NCI-H526 treated with DMSO at 0.1 percent for 48 hours (cell line): ENCODE results near the gene ACSBG1.

Experiments used
- DNase-seq: peaks from one replicate; lab custom pipeline; 2025; lab: John Stamatoyannopoulos, UW

Gene ACSBG1

DNA sequence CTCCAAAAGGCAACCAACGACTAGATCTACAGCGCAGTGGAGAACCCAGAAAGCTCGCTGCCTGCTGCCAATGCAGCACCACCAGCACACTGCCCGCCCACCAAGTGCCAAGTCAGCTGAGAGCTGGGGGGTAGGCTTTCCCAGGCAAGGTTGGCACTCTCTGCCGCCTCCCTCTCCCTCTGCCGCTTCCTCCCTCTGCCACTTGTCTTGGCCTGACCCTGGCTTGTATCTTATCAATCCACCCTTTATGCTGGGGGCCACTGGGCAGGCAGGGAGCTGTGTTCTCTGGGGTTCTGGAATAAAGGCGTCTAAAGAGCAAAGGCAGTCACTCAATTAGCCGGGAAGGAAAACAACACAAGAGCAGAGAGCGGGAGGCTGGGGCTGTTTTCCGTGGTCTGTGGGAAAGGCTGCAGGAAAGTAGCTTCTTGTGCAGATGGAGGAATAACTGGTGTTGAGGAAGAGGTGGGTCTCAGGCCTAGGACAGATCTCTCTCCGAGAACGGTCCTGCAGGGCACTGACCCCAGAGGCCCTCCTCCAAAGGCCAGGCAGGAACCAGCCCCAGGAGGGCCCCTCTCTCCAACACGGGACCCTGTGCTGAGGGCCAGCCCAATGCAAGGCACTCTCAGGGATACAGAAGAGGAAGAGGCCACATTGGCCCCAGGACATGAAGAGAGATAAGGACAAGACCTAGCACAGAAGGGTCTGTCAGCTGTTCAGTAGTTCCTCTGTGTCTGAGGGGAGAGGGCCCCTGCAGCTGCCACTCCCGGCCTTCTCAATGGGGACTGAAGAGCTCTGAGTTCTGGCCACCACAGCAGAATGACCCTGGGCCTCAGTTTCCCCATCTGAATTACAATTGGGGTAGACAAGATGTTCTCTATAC lies 30.8 kb downstream of the ACSBG1 start:
- DNase-seq: no peak

DNA sequence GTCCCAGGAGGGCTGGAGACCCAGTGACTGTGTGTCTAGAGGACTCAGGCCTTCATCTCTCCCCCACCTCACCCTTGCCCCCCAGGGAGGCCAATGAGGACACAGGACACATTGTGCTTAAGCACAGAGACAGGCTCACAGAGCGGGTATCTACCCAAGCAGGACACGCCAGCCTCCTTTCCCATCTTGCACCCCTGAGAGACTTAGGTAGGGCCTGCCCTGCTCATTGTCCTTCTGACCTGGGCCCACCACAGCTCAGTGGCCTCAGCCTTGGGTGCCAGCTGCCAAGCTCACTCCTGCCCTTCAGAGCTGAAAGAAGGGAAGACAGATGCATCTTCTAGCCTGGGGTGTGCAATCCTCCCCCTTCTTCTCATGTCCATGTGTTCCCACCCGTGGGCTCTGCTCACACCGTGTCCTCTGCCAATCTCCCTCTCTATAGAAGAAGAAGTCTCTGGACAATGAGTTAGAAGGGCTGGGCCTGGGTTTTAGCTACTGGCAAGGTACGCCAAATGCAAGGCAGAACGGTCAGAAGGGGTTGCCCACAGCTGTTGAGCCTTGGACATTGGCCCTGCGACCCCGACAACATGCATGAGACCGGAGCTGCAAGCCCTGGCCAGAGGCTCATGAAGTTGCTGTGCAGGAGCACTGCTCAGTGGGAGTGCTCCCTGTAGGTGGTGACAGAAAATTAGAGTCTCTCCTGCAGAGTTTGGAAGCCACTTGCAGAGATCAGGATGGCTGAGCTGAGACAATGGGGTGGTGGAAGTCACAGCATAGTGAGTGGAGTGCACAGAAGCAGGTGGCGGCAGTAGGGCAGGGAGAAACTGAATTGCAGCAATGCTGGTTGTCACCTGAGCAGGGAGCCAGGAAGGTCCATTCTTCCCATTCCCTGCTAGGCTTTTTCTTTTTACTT lies 32.8 kb downstream of the ACSBG1 start:
- no peak for DNase-seq

DNA sequence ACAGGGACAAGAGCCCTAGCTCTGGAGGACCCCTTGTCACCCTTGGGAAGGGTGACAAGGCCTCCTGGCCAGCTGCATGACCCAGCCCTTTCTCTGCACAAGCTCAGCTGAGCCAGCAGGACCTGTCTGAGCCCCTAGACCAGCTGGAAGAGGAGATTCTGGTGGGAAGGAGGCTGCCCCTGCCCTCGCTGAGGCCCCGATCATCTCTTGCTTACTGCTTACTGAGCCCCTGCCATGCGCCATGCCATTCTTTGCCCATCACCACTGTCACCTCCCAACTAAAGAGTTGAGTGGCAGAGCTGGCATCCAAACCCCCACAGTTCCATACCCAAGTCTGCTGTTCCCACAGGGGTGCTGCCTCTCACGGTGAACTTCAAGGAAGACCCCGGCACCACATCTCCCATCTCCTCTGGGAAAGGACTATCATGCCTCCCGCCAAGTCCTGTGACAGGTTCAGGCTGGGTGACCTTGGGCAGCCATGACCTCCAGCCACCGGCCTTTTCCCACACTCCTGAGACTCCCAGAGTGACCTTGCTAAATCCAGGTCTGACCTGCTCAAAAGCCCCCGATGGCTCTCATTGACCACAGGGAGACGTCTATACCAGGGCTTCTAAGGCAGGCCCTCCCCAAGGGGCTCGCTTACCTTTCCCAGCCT lies 34.0 kb downstream of the ACSBG1 start:
- no peak for DNase-seq

DNA sequence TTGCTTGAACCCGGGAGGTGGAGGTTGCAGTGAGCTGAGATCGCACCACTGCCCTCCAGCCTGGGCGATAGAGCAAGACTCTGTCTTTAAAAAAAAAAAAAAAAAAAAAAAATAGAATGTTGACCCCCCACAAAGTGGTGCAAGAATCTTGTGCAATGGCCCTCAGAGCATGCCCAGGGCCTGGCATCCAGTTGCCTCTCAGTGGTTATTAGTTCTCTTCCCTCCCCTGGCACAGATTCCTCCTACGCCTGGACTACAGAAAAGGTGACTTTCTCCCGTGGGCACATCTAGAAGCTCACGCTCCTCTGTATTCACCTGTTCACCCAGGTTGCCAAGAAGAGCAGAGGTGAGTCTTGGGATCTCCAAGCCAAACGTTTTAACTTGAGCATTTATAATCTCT lies 36.7 kb downstream of the ACSBG1 start:
- no peak for DNase-seq

DNA sequence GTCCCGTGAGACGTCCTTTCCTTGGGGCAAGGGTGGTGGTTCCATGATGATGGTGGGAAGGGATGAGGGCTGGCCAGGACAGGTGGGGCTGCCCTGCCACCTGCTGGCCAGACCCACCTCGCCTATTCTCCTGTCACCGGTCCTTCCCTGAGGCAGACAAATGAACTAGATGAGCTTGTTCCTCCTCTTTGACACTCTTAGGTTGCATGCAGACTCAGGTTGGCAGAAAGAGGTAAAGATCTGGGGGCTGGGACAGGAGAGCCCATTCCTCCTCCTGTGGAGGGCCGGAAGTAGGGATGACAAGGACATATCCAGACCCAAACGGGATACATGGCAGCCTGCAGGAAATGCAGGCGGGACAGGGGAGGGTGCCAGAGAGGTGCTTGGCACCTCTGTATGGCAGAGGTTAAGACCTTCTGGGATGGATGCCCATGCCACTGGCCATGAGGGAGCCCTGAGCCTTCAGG lies 38.6 kb downstream of the ACSBG1 start:
- peak; percentile 53 for DNase-seq

DNA sequence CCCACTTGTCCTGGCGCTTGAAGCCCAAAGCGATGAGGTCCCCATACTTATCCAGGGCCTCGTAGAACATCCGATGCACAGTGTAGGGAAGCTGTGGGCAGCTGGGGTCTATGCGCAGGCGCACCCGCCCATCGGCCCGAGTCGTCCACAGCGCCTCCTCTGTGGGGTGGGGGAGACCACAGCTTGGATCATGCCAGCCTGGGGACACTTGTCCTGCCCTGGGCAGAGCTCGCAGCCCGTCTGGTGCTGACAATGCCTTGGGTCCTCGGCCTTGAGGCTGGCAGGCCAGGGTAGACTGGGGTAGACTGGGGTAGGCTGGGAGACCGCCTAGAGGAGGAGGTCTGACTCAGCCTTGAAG lies 39.8 kb downstream of the ACSBG1 start:
- no peak for DNase-seq

DNA sequence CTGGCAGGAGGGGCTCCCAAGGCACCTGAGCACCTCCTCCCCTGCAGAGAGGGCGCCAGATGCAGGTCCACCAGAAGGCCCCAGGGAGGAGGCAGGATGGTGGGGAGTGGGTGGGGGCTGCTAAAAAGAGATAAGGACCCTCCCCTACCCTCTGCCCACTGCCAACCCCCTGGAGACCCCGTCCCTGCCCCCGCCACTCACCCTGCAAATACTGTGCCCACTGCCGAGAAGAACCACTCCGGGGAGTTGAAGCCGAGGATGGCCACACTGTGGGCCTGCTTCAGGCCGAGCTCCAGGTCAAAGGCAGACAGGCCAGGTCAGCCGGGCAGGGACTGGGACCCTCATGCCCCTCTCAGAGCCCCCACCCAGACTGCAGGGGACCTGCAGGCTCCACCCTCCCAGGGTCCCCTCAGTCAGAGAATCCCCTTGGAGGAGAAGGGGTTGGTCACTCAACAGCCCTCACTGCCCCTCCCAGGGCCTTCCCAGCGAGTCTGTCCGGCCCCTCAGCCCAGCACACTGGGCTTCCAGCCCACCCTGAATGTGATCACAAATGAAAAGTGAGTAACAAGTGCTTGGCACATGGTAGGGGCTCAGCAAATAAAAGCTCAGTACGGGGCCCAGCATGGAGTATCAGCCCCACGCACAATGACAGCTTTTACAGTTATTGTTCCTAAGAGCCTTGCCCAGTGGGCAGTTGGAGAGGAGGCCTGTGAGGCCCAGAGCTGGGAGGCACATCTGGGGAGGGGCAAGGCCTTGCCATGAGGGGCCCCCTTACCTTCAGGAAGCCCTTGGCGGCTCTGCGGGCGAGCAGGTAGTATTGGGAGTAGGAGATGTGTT lies 40.4 kb downstream of the ACSBG1 start:
- DNase-seq: no peak

DNA sequence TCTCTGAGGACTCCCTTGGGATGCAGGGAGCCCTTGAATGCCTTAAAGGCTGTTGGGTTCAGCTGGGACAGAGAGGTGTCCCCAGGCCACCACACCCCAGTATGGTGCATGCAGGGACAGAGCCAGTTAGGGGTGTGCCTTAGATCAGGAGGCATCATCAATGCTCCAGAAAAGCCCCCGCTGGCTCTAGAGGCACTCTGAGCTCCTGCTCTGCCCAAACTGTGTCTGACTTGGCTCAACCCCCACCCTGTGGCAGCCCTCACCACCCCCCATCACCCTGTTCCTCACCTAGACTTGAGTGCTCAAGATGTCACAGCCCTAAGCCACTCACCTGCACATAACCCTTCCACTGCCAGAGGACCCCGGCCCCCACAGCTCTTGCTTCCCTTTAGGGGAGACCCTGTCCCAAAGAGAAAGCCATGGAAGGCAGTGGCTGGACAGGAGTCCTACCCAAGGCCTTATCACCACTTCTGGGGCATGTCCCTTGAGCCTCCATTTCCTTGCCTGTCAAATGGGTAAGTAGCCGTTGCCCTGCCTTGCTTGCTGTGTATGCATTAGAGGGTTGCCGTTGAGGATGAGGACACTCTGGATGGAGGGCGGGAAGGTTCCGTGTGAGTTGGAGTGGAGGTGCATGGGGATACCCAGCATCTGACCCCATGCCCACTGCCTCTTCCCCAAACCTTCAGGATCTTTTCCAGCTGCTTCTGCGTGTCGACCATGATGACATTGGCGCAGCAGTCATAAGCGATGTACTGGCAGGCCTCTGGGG lies 41.4 kb downstream of the ACSBG1 start:
- no peak for DNase-seq

DNA sequence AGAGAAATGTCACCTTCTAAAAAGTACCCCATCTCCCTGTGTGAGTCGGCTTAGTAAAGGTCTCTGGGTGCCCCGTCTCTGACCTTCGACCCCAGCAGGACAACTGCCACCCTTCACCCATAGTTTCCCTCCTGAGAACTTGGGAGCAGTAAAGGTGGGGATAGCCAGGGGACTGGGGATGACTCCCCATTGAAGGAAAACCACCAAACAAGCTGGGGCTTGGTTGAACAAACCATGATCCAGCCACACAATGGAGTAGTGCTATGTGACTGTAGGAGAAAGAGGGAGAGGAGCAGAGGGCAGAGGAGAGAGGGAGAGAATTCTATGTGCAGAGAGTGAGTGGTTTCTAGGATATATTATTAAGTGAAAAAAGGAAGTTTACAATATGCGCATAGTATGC lies 51.5 kb downstream of the ACSBG1 start:
- DNase-seq: no peak

DNA sequence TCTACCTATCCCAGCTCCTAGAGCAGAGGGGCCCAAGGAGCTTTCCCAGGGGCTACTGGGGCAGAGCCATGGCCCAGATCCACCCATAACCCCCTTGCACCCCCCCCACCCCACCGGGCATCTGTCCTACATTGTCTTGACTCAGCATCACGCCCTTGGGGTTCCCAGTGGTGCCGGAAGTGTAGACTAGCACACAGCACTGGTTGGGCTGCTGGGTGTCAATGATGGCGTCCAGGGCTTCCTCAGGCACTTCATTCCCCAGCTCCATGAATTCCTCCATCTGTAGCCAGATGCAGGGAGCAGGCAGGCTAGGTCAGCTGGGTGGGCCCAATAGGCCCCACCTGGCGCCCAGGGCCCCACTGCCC lies 52.0 kb downstream of the ACSBG1 start:
- DNase-seq: no peak

DNA sequence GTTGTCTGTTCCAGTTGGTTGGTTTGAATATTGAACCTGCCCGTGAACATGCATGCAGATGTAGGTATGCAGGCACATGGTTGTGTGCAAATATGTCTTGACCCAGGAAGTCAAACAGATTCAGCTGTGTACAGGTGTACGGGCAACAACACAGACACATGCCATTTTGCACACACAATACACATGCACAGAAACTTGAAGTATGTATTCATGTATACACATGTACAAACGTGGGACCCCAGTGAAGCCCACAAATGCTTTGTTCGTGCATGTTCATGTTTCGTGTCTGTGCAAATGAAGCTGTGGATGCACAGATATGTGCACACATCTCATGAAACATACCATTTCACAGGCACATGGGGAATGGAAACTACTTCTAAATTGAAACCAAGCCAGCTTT lies 54.5 kb downstream of the ACSBG1 start:
- no peak for DNase-seq

DNA sequence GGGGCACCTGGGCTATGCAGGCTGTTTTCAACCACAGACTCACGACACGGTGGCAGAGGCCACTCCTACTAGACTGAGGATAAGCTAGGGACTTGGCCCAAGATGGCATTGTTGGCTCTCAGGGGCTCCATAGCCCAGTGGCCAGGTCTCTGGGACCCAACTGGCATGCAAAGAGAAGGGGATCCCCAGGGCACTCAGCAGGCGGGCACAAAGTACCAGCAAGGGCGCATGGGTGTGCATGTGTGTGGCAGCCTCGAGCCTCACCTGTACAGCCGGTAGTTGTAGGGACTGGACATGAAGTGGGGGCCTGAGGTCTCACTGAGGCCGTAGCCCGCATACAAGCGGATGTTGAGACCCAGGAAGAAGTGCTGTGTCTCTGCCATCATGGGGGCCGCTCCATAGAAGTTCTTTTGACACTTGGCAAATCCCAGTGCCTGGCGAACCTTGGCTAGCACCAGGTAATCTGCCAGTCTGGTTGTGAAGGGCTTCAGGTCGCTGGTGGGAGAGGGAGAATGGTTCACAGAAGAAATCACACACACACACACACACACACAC lies 55.0 kb downstream of the ACSBG1 start:
- DNase-seq: no peak

DNA sequence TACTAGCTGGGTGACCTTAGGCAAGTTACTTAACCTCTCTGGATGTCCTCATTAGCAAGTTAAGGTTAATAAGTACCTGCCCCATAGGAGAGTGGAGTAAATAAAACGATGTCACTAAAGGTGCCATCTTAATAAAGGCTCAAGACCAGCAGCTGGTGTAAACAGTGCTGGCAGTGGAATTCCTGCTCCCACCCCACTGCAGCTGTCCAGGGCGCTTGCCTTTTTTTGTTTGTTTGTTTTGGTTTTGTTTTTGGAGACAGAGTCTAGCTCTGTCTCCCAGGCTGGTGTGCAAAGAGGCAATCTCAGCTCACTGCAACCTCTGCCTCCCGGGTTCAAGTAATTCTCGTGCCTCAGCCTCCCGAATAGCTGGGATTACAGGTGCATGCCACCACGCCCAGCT lies 56.3 kb downstream of the ACSBG1 start:
- DNase-seq: no peak

DNA sequence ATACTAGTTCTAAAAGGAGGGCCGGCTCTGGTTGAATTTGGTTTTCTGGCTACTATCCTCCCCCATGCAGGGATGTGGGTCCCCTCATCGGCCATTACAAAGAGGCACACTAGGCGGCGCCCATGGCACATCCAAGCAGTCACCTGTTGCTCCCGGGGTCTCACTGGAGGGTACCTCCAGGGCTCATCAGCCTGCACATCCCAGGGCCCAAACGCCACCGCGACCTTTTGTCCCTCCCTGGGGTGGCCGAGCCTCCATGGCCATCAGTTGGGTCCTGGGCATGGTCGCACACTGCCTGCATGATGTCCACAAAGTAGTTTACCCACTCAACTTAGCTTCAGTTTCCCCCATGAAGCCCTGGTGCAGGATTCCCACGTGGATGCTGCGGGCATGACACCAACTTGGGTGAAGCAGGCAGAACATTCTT lies 56.9 kb downstream of the ACSBG1 start:
- DNase-seq: no peak

DNA sequence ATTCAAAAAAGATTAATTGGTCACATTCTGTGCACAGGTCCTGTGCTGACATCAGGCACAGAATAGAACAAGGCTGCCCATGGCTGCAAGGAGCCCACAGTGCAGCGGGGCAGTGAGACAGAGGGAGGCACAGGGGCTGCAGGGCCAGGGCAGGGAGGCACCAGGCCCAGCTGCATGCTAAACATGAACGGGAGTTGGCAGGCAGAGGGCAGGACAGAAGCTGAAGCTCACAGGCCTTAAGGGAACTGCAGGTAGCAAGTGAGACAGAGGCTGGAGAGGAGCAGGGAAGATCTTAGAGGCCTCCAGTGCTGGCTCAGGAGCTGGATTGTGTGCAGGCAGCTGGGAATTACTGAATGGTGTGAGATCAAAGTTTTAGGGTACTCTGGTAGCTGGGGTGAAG lies 59.0 kb downstream of the ACSBG1 start:
- peak; percentile 10 for DNase-seq

DNA sequence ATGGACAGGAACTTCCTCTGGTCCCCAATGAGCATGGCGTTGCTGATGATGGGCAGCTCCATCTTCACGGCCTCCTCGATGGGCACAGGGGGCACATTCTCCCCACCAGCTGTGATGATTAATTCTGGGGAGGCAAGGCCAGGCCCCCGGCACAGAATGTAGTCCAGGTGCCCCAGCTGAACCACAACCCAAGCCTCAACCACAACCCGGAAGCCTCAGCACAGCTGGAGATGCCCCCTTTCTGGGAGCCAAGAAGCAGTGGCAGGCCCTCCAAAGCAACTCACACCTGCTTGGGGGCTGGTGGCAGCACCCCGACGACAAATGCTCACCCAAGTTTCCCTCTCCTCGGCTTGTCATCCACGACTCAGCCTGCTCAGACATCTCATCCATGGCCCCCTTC lies 60.0 kb downstream of the ACSBG1 start:
- no peak for DNase-seq

DNA sequence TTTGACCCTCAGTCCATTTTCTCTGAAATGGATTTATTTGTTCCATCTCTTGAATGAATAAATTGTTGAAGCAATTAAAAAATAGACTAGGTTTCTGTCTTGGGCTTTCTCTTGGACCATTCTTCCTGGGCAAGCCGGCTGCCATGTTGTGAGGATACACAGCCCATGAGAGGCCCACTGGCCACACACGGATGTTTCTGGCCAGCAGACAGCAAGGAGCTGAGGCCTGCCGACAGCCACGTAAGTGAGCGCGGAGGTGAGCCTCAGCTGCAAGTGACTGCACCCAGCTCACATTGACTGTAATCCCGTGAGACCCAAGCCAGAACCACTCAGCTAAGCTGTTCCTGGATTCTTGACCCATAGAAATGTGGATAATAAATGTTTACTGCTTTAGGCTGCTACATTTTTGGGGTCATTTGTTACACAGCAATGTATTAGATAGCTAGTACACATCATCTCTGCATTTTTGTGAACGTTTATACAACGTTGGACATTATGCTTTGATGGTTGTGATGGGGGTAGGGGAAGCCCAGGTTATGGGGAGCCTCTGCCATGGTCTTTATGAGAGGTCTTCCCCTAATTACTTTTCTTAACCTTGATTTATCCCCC lies 62.4 kb downstream of the ACSBG1 start:
- no peak for DNase-seq

DNA sequence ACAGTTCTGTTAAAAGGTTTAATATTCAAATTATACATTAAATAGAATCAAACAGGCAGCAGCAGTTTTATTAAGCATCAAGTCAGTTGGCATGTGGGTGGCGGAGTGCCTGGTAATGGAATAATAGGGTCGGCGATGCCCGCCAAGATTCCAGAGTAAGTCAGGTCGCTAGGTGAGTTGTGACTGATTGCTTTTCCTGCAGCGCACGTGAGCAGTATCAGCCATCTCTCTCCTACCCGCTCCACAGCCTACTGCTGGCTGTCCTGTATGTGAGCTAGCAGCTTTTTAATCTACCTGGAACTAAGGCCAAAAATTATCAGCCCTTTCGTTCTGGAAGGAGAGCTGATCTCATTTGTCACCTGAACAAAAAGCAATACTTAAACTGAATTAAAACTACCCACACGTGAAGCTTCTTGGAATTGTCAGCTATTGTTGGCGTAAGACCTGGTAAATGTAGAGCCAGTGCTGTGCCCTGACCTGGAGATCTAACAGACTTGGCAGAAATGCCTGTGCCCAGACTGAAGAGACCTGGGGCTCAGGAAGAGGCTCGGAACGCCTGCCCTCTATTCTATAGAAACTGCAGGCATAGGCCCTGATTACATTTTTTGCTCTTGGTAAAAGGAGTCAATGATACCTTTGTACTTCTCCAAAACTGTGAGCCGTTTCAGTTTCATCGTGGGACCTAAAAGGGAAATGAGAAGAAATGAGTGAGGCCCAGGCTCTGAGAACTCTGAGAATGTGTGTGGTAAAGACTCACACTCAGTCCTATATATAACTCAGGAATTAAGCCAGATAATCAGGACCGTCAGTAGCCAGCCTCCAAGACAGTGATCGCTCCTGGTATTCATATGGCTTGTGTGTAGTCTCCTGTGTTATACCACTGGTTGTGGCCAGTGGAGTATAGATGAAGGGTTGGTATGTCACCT lies 63.3 kb downstream of the ACSBG1 start:
- DNase-seq: no peak

DNA sequence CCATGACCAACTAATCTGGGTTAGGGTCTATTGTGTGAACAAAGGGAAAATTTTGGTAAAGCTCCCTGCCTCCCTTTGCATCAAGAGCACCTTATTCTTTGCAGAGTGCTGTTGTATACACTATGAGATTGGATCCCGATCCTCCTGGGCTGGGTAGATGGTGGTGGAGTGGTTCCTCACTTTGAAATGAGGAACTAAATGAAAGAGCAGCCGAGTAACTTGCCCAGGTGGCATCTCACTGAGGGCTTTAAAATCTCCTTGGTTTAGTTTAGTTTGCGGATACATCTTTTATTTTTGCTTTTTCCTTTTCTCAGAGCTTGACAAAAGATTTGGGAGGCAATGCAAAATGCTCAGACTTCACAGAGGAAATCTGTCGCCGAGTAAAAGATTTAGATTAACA lies 65.8 kb downstream of the ACSBG1 start:
- no peak for DNase-seq
